SK-N-SH (cell line): Measurements from ENCODE around the gene GNA15. TPM values are rescaled to one million over a fixed set of nuclear protein-coding genes. Genes with fewer than 3 reads are reported as not detected.

ENCODE experiments used
- CTCF ChIA-PET: fragments of 300-600, 350-600 bp; formaldehyde crosslinking; extraction: SDS; loops from one replicate; lab custom pipeline; 2021; lab: Yijun Ruan, JAX
- POLR2A ChIA-PET: fragments of 350-600 bp; sonication (Branson Sonifier 250); formaldehyde crosslinking; extraction: SDS; loops from one replicate; lab custom pipeline; 2020; ENCODE audit warnings: antibody characterized with exemption, inconsistent platforms; lab: Yijun Ruan, JAX
- DNase-seq: peaks from one replicate; pipeline ENCODE4 v3.0.0; 2012
- H2AFZ ChIP-seq: fragments of 200-600 bp; sonication (generic); 2 replicates; pipeline ENCODE4 v1.8.1; 2016; ENCODE audit warnings: antibody characterized with exemption, mild to moderate bottlenecking, low read depth
- H3F3A ChIP-seq: fragments of 200-600 bp; sonication (generic); replicated peaks from 2 replicates; pipeline ENCODE3; 2016; ENCODE audit warnings: antibody characterized with exemption, mild to moderate bottlenecking; ENCODE audit not compliant: insufficient read depth
- H3K27ac ChIP-seq, 2 experiments: fragments of 200-500 bp in 1 of 2; fragments of 200-600 bp in 1 of 2; sonication (Bioruptor generic) in 1 of 2; sonication (generic), shearing (Covaris generic) in 1 of 2; 2 replicates each; pipeline versions ENCODE4 v1.5.1 to v1.6.1; 2014 to 2016; ENCODE audit warnings: low read depth in 2 of 2, inconsistent platforms in 1 of 2, low read length in 1 of 2, mild to moderate bottlenecking in 1 of 2, mixed read lengths in 1 of 2
- H3K27me3 ChIP-seq: fragments of 200-600 bp; sonication (generic), shearing (Covaris generic); 2 replicates; pipeline ENCODE4 v1.6.1; 2016; ENCODE audit warnings: mixed run types; ENCODE audit not compliant: insufficient read depth
- H3K36me3 ChIP-seq, 2 experiments: fragments of 200-500 bp in 1 of 2; fragments of 200-600 bp in 1 of 2; sonication (Bioruptor generic) in 1 of 2; sonication (generic) in 1 of 2; replicated peaks in 1 of 2; 2 replicates each; pipeline versions ENCODE3 to v1.5.1; 2014 to 2016; ENCODE audit warnings: low read length in 1 of 2, mild to moderate bottlenecking in 1 of 2; ENCODE audit not compliant: insufficient read depth in 2 of 2, control insufficient read depth in 1 of 2
- H3K4me1 ChIP-seq, 2 experiments: fragments of 200-500 bp in 1 of 2; fragments of 200-600 bp in 1 of 2; sonication (Bioruptor generic) in 1 of 2; sonication (generic), shearing (Covaris generic) in 1 of 2; 2 replicates each; pipeline versions ENCODE4 v1.5.1 to v1.6.1; 2014 to 2016; ENCODE audit warnings: low read depth in 1 of 2, low read length in 1 of 2, mixed run types in 1 of 2; ENCODE audit not compliant: insufficient read depth in 2 of 2, control insufficient read depth in 1 of 2
- H3K4me2 ChIP-seq: fragments of 200-600 bp; sonication (generic), shearing (Covaris generic); 2 replicates; pipeline ENCODE4 v1.6.1; 2017; ENCODE audit warnings: mixed run types
- H3K4me3 ChIP-seq, 2 experiments: fragments of 200-500 bp in 1 of 2; fragments of 200-600 bp in 1 of 2; sonication (Bioruptor generic) in 1 of 2; sonication (generic), shearing (Covaris generic) in 1 of 2; 2 replicates each; pipeline versions ENCODE4 v1.5.1 to v1.8.1; 2014 to 2016; ENCODE audit warnings: low read depth in 2 of 2, inconsistent platforms in 1 of 2, low read length in 1 of 2, mild to moderate bottlenecking in 1 of 2, mixed read lengths in 1 of 2, moderate library complexity in 1 of 2
- H3K79me2 ChIP-seq: fragments of 200-600 bp; sonication (generic); 2 replicates; pipeline ENCODE4 v1.8.1; 2017; ENCODE audit warnings: mild to moderate bottlenecking; ENCODE audit not compliant: insufficient read depth
- H3K9ac ChIP-seq: fragments of 200-600 bp; sonication (generic); 2 replicates; pipeline ENCODE4 v1.6.1; 2017; ENCODE audit warnings: mixed run types
- H3K9me2 ChIP-seq: fragments of 200-600 bp; sonication (generic); 2 replicates; pipeline ENCODE4 v1.6.1; 2017; ENCODE audit warnings: mixed run types
- H3K9me3 ChIP-seq: fragments of 200-600 bp; sonication (generic); 2 replicates; pipeline ENCODE4 v1.6.1; 2017; ENCODE audit warnings: mixed run types, mild to moderate bottlenecking, moderate library complexity
- H4K20me1 ChIP-seq: fragments of 200-600 bp; sonication (generic); 2 replicates; pipeline ENCODE4 v1.6.1; 2017; ENCODE audit warnings: mild to moderate bottlenecking, mixed run types; ENCODE audit not compliant: insufficient read depth
- CHD2 ChIP-seq: fragments of 150-350 bp; IDR thresholded peaks from 2 replicates; pipeline ENCODE4 v1.6.1; 2018; ENCODE audit warnings: low read length; ENCODE audit not compliant: partially characterized antibody
- CTCF ChIP-seq: fragments of 200-600 bp; sonication (generic); IDR thresholded peaks from 2 replicates; pipeline ENCODE4 v1.6.1; 2017; ENCODE audit warnings: antibody characterized with exemption, mild to moderate bottlenecking, moderate library complexity
- EP300 ChIP-seq, 2 experiments: IDR thresholded peaks; 2 replicates each; pipeline versions ENCODE4 v1.4.0 to v1.6.1; 2012; ENCODE audit warnings: borderline replicate concordance in 1 of 2, low read depth in 1 of 2, low read length in 1 of 2
- EZH2phosphoT487 ChIP-seq: fragments of 200-600 bp; sonication (generic); IDR thresholded peaks from 2 replicates; pipeline ENCODE4 v1.6.1; 2017; ENCODE audit warnings: low read depth, mixed run types, mild to moderate bottlenecking, antibody characterized with exemption, moderate library complexity, borderline replicate concordance
- FOXJ3 ChIP-seq: sonication (generic); formaldehyde crosslinking; IDR thresholded peaks from 2 replicates; pipeline ENCODE4 v1.5.1; 2020; ENCODE audit warnings: mild to moderate bottlenecking, missing genetic modification reagents
- IRF3 ChIP-seq: fragments of 150-350 bp; IDR thresholded peaks from 2 replicates; pipeline ENCODE4 v1.6.1; 2016; ENCODE audit warnings: mild to moderate bottlenecking, low read depth, low read length
- MXI1 ChIP-seq: IDR thresholded peaks from 2 replicates; pipeline ENCODE4 v1.6.1; 2012; ENCODE audit warnings: mild to moderate bottlenecking, low read depth, low read length, improper control_type of control experiment
- PBX3 ChIP-seq: IDR thresholded peaks from 2 replicates; pipeline ENCODE4; 2012
- POLR2AphosphoS5 ChIP-seq: IDR thresholded peaks from 2 replicates; pipeline ENCODE4 v1.6.1; 2012; ENCODE audit warnings: low read depth, low read length
- RAD21 ChIP-seq: IDR thresholded peaks from 2 replicates; pipeline ENCODE4 v1.6.1; 2012; ENCODE audit warnings: mild to moderate bottlenecking, low read length
- REST ChIP-seq: IDR thresholded peaks from 2 replicates; pipeline ENCODE4 v1.6.1; 2012; ENCODE audit warnings: mild to moderate bottlenecking, low read depth, low read length, moderate library complexity
- RFX5 ChIP-seq: IDR thresholded peaks from 2 replicates; pipeline ENCODE4 v1.6.1; 2012; ENCODE audit warnings: mild to moderate bottlenecking, improper control_type of control experiment, low read length
- TAF1 ChIP-seq: IDR thresholded peaks from 2 replicates; pipeline ENCODE4 v1.6.1; 2012; ENCODE audit warnings: low read depth, mild to moderate bottlenecking, low read length, moderate library complexity, borderline replicate concordance
- TEAD4 ChIP-seq: IDR thresholded peaks from 2 replicates; pipeline ENCODE4 v1.4.0; 2012; ENCODE audit warnings: mild to moderate bottlenecking, borderline replicate concordance; ENCODE audit not compliant: insufficient read depth
- YY1 ChIP-seq: IDR thresholded peaks from 2 replicates; pipeline ENCODE4 v1.4.0; 2012; ENCODE audit warnings: low read depth, mild to moderate bottlenecking
- ZBTB33 ChIP-seq: IDR thresholded peaks from 2 replicates; pipeline ENCODE4 v1.4.0; 2012; ENCODE audit warnings: low read depth, borderline replicate concordance
- WGBS: methylation state at CpG from one replicate; pipeline ENCODE4 v1.1.6; 2017; ENCODE audit warnings: low lambda C conversion rate; 5-methylcytosine and 5-hydroxymethylcytosine counted together
- polyA plus RNA-seq, 3 experiments: library from polyadenylated mRNA; depleted of rRNA; stranded (reverse); fragments of >200 nt; gene quantifications; 2 replicates each; pipeline ENCODE4 v1.2.3, GENCODE V29; 2012

GNA15 gene
- polyA plus RNA-seq, 1 of the 3 experiments (the other 2 are of a cell fraction): 0.05 TPM

- TF ChIP-seq FOXJ3 (CRISPR knock-in tag): no peak
- TF ChIP-seq CTCF: no peak
- no peak for TF ChIP-seq RAD21
- TF ChIP-seq EZH2phosphoT487: no peak
- no peak for TF ChIP-seq YY1
- no peak for TF ChIP-seq POLR2AphosphoS5
- TF ChIP-seq EP300 (IDR thresholded peaks at IDR 0.05; ENCODE audit: borderline replicate concordance in 1 of 2, low read depth in 1 of 2, low read length in 1 of 2): no peak
- TF ChIP-seq REST: no peak
- TF ChIP-seq RFX5: no peak
- TF ChIP-seq PBX3: no peak
- no peak for TF ChIP-seq ZBTB33
- no peak for TF ChIP-seq TEAD4
- TF ChIP-seq TAF1: no peak
- TF ChIP-seq CHD2: no peak
- TF ChIP-seq MXI1: no peak
- TF ChIP-seq IRF3: no peak
- H3K27ac ChIP-seq: no peak overlapping the region
- H3F3A ChIP-seq: no peaks in the 10 kb centered on the region
- WGBS: 78% methylated on average over 13 of the region's 34 CpGs
- no peaks in the 10 kb centered on the region for H3K36me3 ChIP-seq
- H2AFZ ChIP-seq: no peak overlapping the region
- no peak for DNase-seq
- H3K27me3 ChIP-seq: no peaks in the 10 kb centered on the region
- H3K79me2 ChIP-seq: peaks cover 95% of the 10 kb centered on the region
- no peak overlapping the region for H3K4me2 ChIP-seq
- H3K9ac ChIP-seq: no peak overlapping the region
- no peaks in the 10 kb centered on the region for H3K9me3 ChIP-seq
- ChIA-PET CTCF (interaction anchor here (1.4 to 12.3 kb wide), 5 partner anchors 8 to 137 kb away, joined by 3 to 154 read pairs (median 11); no protein-coding TSS in a partner anchor), POLR2A (no interaction called here)
- no peaks in the 10 kb centered on the region for H3K9me2 ChIP-seq
- peaks cover 0 to 15% of the 10 kb centered on the region in 2 experiments; a peak in 1 of 4 replicates for H3K4me1 ChIP-seq
- no peak overlapping the region for H3K4me3 ChIP-seq
- peaks cover 93% of the 10 kb centered on the region for H4K20me1 ChIP-seq
Measured at GRCh38 chr19:3100747-3101730, 34.8 kb upstream of the GNA15 start.
